HFFc6 (cell line): ENCODE data around the gene GALNT5. TPM values are rescaled to one million over a fixed set of nuclear protein-coding genes. Genes with fewer than 3 reads are reported as not detected.
"Not testable (repeated sequence)": the region's sequence is repeated elsewhere in the genome, so short reads cannot be mapped to it uniquely, and the experiment has no call there.

Source experiments
- DNase-seq: peaks from one replicate; pipeline ENCODE4 v3.0.0-alpha.2; 2018
- H3K27ac Mint-ChIP-seq: 2 replicates; pipeline ENCODE4 v1.8.0; 2020; ENCODE audit warnings: mild to moderate bottlenecking, mixed read lengths
- H3K27me3 Mint-ChIP-seq: 2 replicates; pipeline ENCODE4 v1.8.0; 2021; ENCODE audit warnings: mild to moderate bottlenecking, moderate library complexity, mixed read lengths; ENCODE audit not compliant: insufficient read depth
- H3K36me3 Mint-ChIP-seq: 2 replicates; pipeline ENCODE4 v1.8.0; 2021; ENCODE audit warnings: low read depth, mixed read lengths
- H3K4me1 Mint-ChIP-seq: 2 replicates; pipeline ENCODE4 v1.8.0; 2020; ENCODE audit warnings: low read depth, mixed read lengths
- H3K4me3 Mint-ChIP-seq: 2 replicates; pipeline ENCODE4 v1.8.0; 2020; ENCODE audit warnings: mild to moderate bottlenecking, moderate library complexity, mixed read lengths
- H3K9me3 Mint-ChIP-seq: 2 replicates; pipeline ENCODE4 v1.8.0; 2020; ENCODE audit warnings: mild to moderate bottlenecking, mixed read lengths
- total RNA-seq, 6 experiments: library from RNA; stranded (reverse); fragmentation: NEBNext Ultra II Directional; extraction: Animal tissue kit (Norgen Biotek cat#: 25700); gene quantifications; 2 replicates in 1 of 6; 3 replicates in 5 of 6; pipeline ENCODE4 v1.2.3, GENCODE V29; 2021
- TF ChIP-seq, protein P1 (sequence below): fragments of 200-600 bp; sonication (generic); IDR thresholded peaks from 2 replicates; pipeline ENCODE4 v1.5.0; 2021; ENCODE audit warnings: antibody characterized with exemption, mild to moderate bottlenecking

The GALNT5 gene
- total RNA-seq, 6 experiments from 2014 or later, result 27.6 to 70.0 (median 63.0) TPM

- H3K27me3 Mint-ChIP-seq, result peaks cover 4% of the 10 kb centered on the region
Observed at GRCh38 chr2:157339965-157340655, 82.6 kb downstream of the GALNT5 start.

DNA sequence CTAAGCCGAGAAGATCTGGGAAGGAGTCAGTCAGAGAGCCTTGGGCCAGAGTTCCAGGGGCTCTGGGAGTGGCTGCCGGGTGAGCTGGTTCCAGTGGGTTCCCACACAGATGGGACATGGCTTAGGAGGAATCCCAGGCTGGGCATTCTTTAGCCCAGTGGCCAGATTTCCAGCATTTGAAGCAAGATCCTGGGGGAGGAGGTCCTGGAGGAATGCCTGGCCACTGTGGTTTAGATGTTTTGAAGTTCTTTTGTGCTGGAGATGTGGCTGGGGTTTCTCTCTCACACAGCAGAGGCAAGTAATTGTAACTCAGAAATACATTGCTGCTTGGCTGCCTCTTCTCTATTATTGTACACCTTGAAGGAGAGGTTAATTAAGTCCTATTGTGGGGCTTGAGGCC lies 83.9 kb downstream of the GALNT5 start:
- peaks cover 24% of the 10 kb centered on the region for H3K9me3 Mint-ChIP-seq
- not testable (repeated sequence) for H3K4me3 Mint-ChIP-seq, H3K27me3 Mint-ChIP-seq, H3K36me3 Mint-ChIP-seq, H3K27ac Mint-ChIP-seq, DNase-seq, H3K4me1 Mint-ChIP-seq

More at GRCh38 chr2:157339965-157340655, 82.6 kb downstream of the GALNT5 start:
- TF ChIP-seq, protein P1, sequence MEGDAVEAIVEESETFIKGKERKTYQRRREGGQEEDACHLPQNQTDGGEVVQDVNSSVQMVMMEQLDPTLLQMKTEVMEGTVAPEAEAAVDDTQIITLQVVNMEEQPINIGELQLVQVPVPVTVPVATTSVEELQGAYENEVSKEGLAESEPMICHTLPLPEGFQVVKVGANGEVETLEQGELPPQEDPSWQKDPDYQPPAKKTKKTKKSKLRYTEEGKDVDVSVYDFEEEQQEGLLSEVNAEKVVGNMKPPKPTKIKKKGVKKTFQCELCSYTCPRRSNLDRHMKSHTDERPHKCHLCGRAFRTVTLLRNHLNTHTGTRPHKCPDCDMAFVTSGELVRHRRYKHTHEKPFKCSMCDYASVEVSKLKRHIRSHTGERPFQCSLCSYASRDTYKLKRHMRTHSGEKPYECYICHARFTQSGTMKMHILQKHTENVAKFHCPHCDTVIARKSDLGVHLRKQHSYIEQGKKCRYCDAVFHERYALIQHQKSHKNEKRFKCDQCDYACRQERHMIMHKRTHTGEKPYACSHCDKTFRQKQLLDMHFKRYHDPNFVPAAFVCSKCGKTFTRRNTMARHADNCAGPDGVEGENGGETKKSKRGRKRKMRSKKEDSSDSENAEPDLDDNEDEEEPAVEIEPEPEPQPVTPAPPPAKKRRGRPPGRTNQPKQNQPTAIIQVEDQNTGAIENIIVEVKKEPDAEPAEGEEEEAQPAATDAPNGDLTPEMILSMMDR, result no peak
- DNase-seq, result no peak
- H3K4me3 Mint-ChIP-seq, result no peak overlapping the region
- H3K4me1 Mint-ChIP-seq, result peaks cover 5% of the 10 kb centered on the region; the same call in 1 of the 2 replicates
- H3K36me3 Mint-ChIP-seq, result no peaks in the 10 kb centered on the region
- H3K9me3 Mint-ChIP-seq, result peaks cover 19% of the 10 kb centered on the region
- no peak overlapping the region for H3K27ac Mint-ChIP-seq

DNA sequence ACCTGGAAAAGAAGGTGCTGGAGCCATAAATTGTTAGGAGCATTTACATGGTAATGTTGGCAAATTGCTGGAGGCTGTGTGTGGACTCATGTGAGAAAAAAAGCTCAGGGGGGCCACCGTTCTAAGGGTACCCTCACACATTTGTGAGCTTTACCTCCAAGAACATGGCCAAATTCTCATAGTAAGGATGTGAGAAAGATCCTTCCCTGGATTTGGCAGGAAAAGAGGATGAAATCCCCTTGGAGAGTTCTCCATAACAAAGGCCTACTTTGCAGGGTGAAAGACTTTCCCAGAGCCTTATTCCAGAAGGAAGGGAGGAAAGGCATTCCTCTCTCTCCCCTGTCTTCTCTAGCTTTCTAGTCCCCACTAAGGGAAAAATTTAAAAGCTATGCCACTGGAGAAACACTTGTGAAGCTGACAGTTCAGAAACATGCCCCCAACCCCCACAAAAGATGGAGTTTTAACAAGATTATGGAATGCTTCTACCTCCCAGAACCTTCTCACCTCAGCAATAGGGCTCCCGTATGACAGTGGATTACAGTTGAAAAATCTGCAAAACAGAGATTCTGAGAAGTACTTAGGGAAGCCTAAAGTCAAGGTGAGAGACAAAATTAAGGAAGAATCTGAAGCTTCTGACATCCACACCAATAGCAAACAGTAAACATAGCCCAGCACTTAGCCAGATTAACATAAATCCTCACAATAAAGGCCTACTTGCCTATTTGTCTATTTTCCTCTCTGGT lies 88.3 kb downstream of the GALNT5 start:
- peaks cover 4% of the 10 kb centered on the region for H3K27me3 Mint-ChIP-seq

DNA sequence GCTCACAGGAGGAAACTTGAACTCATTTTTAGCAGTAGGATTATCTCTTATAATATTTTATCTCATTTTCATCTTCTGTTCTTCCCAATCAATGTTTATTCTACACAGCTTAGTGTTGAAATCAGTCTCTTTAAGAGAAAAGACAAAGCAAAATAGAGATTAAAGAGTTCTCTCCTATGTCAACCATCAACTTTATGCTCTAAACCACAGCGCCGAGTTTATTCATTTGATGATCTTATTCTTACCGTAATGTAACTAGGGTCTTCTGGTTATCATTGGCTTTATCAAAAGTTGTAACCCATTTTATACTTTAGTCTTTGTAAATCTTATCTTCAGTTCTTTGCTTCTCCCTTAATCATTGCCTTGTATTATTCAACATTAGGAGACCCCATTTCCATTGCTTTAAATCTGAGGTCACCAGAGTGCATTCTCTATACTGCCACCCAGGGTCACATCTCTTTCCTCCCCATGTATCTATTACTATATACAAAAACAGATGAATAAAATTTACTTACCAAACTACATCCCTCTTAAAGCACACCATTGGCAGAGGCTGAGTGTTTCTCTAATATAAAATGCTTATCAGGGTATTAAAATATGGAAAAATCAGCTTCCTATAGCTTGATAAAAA lies 90.9 kb downstream of the GALNT5 start:
- Mint-ChIP-seq H3K36me3 (no peaks in the 10 kb centered on the region), H3K27me3 (peaks cover 3% of the 10 kb centered on the region; the same call in 1 of the 2 replicates), H3K27ac (no peak overlapping the region), H3K4me3 (no peak overlapping the region), H3K9me3 (peaks cover 13% of the 10 kb centered on the region), H3K4me1 (peaks cover 7% of the 10 kb centered on the region)
- no peak for DNase-seq
- TF ChIP-seq, protein P1, result no peak

More for the DNA sequence above, 88.3 kb downstream of the GALNT5 start:
- H3K4me1 Mint-ChIP-seq, result peaks cover 7% of the 10 kb centered on the region
- peaks cover 24% of the 10 kb centered on the region for H3K9me3 Mint-ChIP-seq
- H3K4me3 Mint-ChIP-seq, result no peak overlapping the region
- no peak for DNase-seq
- no peak overlapping the region for H3K27ac Mint-ChIP-seq
- TF ChIP-seq, protein P1, result no peak
- no peaks in the 10 kb centered on the region for H3K36me3 Mint-ChIP-seq

GRCh38 chr2:157349949-157350515 lies 92.5 kb downstream of the GALNT5 start:
- Mint-ChIP-seq H3K27ac (no peak overlapping the region), H3K4me1 (peaks cover 7% of the 10 kb centered on the region), H3K27me3 (0 out of 2 replicates have a peak, but pooled peaks cover 1% of the 10 kb centered on the region), H3K9me3 (peaks cover 6% of the 10 kb centered on the region; the same call in 1 of the 2 replicates), H3K36me3 (no peaks in the 10 kb centered on the region), H3K4me3 (no peak overlapping the region)
- TF ChIP-seq, protein P1, result no peak
- no peak for DNase-seq
